ENCODE results near the gene SLC38A3. TPM values are rescaled to one million over a fixed set of nuclear protein-coding genes. Genes with fewer than 3 reads are reported as not detected.
A peak's percentile ranks its signal among the peaks of the same experiment; 100 is the strongest.

SLC38A3 gene
- polyA plus RNA-seq, 1 experiment: 0.06 TPM

DNA sequence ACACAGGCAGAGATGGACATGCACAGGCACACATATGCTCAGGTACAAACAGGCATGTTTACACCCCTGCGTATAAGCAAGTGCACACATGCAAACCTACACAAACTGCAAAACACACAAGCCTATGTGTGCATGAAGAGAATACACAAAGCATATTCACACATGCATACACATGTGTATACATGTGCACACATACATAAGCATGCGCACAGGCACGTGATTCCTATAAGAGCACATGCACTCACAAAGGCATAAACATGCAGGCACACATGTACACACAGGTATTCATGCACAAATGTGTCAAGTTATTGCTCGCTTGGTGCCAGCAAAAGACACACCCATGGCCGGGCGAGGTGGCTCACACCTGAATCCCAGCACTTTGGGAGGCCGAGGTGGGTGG lies 15.1 kb upstream of the SLC38A3 start:
- no peaks in the 10 kb centered on the region; the same call in 1 of the 2 replicates for H3K9me3 ChIP-seq (ENCODE audit: control insufficient read depth, insufficient read depth, low read length)
- H3K27me3 ChIP-seq (ENCODE audit: control insufficient read depth, insufficient read depth, low read length): peaks cover 23% of the 10 kb centered on the region
- TF ChIP-seq, protein P1, sequence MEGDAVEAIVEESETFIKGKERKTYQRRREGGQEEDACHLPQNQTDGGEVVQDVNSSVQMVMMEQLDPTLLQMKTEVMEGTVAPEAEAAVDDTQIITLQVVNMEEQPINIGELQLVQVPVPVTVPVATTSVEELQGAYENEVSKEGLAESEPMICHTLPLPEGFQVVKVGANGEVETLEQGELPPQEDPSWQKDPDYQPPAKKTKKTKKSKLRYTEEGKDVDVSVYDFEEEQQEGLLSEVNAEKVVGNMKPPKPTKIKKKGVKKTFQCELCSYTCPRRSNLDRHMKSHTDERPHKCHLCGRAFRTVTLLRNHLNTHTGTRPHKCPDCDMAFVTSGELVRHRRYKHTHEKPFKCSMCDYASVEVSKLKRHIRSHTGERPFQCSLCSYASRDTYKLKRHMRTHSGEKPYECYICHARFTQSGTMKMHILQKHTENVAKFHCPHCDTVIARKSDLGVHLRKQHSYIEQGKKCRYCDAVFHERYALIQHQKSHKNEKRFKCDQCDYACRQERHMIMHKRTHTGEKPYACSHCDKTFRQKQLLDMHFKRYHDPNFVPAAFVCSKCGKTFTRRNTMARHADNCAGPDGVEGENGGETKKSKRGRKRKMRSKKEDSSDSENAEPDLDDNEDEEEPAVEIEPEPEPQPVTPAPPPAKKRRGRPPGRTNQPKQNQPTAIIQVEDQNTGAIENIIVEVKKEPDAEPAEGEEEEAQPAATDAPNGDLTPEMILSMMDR (IDR thresholded peaks at IDR 0.05; ENCODE audit: low read depth, low read length): no peak
- ChIA-PET POLR2A (interaction anchor here (1.3 to 3.6 kb wide), 2 partner anchors 67 to 69 kb away, joined by 3 to 12 read pairs; no protein-coding TSS in a partner anchor), CTCF (interaction anchor here (0.8 to 9.3 kb wide), 12 partner anchors 13 to 76 kb away, joined by 3 to 324 read pairs (median 5); partner anchors contain the start of gene SLC38A3)
- DNase-seq (ENCODE audit: low read depth, low spot score): no peak
- no peak overlapping the region for H3K4me3 ChIP-seq (ENCODE audit: low read depth, low read length)
- H3K27ac ChIP-seq (ENCODE audit: low read depth, low read length): no peak overlapping the region

DNA sequence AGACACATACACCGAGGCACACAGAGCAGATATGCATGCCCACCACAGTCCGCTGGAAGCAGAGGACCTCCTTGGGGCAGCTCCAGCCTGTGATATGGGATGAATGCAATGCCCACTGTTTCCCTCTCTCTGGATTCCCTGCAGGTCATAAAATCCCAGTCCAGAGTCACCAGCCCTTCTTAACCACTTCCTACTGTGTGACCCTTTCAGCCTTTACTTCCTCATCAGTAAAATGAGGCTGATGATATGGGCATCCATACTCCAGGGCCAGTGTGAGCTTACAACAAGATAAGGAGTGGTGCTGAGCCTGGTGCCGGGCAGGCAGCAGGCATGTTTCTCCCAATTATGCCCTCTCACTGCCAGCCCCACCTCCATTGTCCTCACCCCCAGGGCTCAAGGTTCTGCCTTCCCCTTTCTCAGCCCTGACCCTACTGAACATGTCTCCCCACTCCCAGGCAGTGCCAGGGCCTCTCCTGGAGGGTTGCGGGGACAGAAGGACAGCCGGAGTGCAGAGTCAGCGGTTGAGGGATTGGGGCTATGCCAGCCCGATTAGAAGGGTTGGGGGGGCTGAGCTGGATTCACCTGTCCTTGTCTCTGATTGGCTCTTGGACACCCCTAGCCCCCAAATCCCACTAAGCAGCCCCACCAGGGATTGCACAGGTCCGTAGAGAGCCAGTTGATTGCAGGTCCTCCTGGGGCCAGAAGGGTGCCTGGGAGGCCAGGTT lies 14.0 kb upstream of the SLC38A3 start, which contains the start of gene GNAT1:
TSS of gene GNAT1 (plus strand) at position 675 of the 725 bp plus-strand sequence. CDS start 116 bp downstream, outside the sequence.
- Histone ChIP-seq H3K9me3 (ENCODE audit: control insufficient read depth, insufficient read depth, low read length) (no peaks in the 10 kb centered on the region; the same call in 1 of the 2 replicates), H3K27ac (ENCODE audit: low read depth, low read length) (no peak within 1 kb of the TSS), H3K4me3 (ENCODE audit: low read depth, low read length) (no peak within 1 kb of the TSS), H3K27me3 (ENCODE audit: control insufficient read depth, insufficient read depth, low read length) (peaks cover 33% of the 10 kb centered on the region)
- DNase-seq (ENCODE audit: low read depth, low spot score): no peak
- CTCF ChIA-PET: interaction anchor here (1.1 to 9.3 kb wide), 10 partner anchors 11 to 133 kb away, joined by 3 to 324 read pairs (median 12); partner anchors contain the start of gene SLC38A3
- TF ChIP-seq, protein P1 (IDR thresholded peaks at IDR 0.05; ENCODE audit: low read depth, low read length): no peak
- POLR2A ChIA-PET: interaction anchor here (0.7 to 3.6 kb wide), 2 partner anchors 34 to 68 kb away, joined by 8 to 12 read pairs; no protein-coding TSS in a partner anchor

DNA sequence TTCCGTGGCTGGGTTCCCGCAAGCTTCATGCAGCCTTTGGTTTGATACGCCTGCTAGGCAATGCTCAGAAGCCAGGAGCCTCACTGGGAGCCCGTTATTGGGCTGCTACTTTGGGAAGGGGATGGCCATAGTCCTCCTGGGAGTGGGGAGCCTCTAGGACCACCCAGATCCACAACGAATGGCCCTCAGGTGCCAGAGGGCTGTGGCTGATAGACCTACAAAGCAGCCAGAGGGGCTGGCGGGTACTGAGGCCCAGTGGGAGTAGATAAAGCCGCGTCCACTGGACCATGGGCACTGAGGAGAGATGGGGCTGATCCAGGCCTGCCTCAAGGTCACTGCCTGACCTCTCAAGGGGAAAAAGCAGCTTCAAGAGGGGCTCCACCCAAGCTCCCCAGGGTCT lies 12.9 kb upstream of the SLC38A3 start:
- Histone ChIP-seq H3K4me3 (ENCODE audit: low read depth, low read length) (no peak overlapping the region), H3K27ac (ENCODE audit: low read depth, low read length) (no peak overlapping the region), H3K27me3 (ENCODE audit: control insufficient read depth, insufficient read depth, low read length) (peaks cover 36% of the 10 kb centered on the region), H3K9me3 (ENCODE audit: control insufficient read depth, insufficient read depth, low read length) (no peaks in the 10 kb centered on the region; the same call in 1 of the 2 replicates)
- ChIA-PET POLR2A (interaction anchor here (0.6 kb wide), 1 partner anchor 35 kb away, joined by 7 read pairs; no protein-coding TSS in a partner anchor), CTCF (interaction anchor here (0.6 to 9.3 kb wide), 24 partner anchors 9 to 132 kb away, joined by 3 to 324 read pairs (median 4); partner anchors contain the start of genes GNAI2 and SLC38A3)
- no peak for DNase-seq (ENCODE audit: low read depth, low spot score)
- TF ChIP-seq, protein P1 (IDR thresholded peaks at IDR 0.05; ENCODE audit: low read depth, low read length): no peak

DNA sequence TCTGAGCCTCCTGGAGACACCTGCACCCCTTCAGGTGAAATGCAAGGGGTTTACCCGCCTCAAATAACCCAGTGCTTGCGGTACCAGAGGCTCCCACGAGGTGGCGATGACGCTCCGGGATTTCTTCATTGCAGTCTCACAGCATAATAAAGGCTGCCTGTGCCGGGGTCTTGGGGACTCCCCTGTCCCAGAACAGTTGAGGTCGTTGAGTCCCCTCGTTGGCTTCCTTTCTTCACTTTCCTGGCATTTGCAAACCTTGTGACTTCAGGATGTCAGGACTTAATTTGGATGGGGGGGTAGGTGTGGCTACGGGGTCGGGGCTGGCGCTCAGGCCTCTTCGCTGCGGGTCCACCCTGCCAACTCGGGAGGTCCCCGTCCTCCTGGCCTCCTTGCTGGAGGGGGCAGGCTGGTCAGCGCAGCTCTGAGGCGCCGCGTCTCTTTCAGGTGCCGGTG lies 12.4 kb upstream of the SLC38A3 start:
- CTCF ChIA-PET: interaction anchor here (0.8 to 9.3 kb wide), 25 partner anchors 10 to 132 kb away, joined by 3 to 324 read pairs (median 4); partner anchors contain the start of genes GNAI2 and SLC38A3
- Histone ChIP-seq H3K27me3 (ENCODE audit: control insufficient read depth, insufficient read depth, low read length) (peaks cover 36% of the 10 kb centered on the region), H3K9me3 (ENCODE audit: control insufficient read depth, insufficient read depth, low read length) (no peaks in the 10 kb centered on the region; the same call in 1 of the 2 replicates), H3K4me3 (ENCODE audit: low read depth, low read length) (no peak overlapping the region), H3K27ac (ENCODE audit: low read depth, low read length) (no peak overlapping the region)
- peak; percentile 15 for DNase-seq (ENCODE audit: low read depth, low spot score)
- TF ChIP-seq, protein P1 (IDR thresholded peaks at IDR 0.05; ENCODE audit: low read depth, low read length): peak; percentile 93
- POLR2A ChIA-PET: no interaction called here
